ENCODE data around the gene CD40.
"Not testable (repeated sequence)": the region's sequence is repeated elsewhere in the genome, so short reads cannot be mapped to it uniquely, and the experiment has no call there.

The CD40 gene

DNA sequence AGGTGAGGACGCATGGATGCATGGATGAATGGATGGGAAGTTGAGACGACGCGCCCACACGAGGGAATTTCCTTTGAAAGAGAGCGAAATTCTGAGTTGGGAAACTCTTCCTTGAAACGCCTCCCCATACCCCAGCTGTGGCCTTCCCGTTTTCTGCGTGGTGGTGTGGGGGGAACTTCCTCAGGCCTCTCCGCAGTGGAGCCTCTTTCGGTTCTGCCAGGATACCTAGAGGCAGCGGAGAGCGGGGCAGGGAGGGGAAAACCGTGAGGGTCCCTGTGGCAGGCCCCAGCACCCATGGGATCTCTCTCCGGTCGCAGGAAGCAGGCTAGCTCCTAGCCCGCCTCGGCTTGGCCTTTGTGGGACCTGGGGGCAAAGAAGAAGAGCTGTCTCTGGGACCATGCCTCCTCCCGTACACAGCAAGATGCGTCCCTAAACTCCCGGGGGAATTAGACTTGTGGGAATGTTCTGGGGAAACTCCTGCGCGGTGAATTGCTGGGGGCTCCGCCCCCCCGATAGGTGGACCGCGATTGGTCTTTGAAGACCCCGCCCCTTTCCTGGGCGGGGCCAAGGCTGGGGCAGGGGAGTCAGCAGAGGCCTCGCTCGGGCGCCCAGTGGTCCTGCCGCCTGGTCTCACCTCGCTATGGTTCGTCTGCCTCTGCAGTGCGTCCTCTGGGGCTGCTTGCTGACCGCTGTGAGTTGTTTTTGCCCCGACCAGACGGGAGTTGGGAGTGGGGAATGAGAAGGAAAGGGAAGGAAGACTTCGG lies at the start of gene CD40:
CD40 (plus strand) TSS at position 611 of the 764 bp plus-strand sequence; CDS start at position 641, 30 bp downstream.
- DNase-seq, result peak; percentile 42 to 56 (median 48)

DNA sequence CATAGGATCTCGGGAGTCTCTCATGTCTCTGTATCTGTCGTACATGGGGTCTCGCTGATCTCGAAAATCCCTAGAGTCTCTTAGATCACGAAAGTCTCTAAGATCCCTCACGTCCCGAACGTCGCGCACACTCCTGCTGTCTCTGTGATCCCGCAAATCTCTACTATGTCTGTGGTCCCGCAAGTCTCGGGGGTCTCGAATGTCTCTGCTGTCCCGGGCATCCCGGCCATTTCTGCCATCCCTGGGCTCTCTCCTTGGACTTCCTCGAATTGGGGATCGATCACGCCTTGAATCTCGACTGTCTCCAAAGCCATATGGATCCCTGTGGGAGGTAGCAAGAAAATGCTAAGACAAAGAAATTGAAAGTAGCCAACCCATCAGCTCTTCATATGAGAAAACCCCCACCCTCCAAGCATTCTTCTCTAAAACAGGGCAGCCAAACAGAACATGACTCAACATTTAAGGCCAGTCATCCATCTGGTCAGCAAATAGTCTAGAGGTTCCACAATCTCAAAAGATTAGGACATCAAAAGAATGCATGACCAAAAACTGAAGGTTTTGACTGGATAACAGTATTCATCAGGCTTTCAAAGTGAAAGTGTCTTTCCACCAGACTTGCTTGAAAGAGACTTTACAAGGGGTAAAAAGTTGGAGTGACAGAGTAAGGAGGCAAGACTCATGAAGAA lies 47.8 kb upstream of the CD40 start:
- DNase-seq, result no peak

- no peak for DNase-seq
Observed at GRCh38 chr20:46071573-46071972, 46.5 kb upstream of the CD40 start.

- DNase-seq, result no peak
Observed at GRCh38 chr20:46073024-46073423, 45.1 kb upstream of the CD40 start.

DNA sequence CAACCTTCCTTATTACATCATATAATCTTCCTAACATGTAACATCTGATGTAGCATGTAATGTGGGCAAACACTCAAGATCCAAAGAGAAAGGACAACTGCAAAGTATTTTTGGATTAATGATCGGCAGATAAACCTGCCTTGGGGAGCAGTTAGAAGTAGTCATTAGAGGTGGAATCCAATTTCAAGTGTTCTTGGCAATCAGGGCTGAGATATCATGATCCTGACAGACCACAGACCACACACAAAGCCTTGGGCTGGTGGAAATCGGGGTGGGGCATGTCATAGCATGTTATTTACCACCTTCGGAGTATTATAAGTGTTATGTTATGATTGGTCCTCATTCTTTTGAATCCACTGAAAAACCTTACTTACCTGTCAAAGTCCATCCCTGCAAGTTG lies 44.7 kb upstream of the CD40 start:
- DNase-seq, result no peak

DNA sequence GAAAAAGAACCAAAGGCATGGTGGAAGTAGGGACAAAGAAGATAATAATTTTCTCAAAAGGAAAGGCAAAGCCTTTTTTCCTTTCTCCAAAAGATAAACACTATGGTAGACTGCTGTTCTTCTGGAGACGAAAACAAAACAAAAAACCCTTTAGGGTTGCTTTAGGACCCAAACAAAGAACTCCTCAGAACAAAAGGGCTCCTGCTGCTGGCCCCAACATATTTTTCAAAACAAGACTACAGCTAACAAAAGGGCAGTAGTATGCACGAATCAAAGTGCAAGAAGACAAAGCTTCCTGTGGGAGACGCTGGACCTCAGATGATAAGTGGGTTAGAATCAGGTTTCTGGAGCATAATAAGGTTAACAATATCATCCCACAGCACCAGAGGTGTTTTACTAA lies 44.1 kb upstream of the CD40 start:
- no peak for DNase-seq

GRCh38 chr20:46076806-46077205 lies 41.3 kb upstream of the CD40 start:
- DNase-seq, result no peak

DNA sequence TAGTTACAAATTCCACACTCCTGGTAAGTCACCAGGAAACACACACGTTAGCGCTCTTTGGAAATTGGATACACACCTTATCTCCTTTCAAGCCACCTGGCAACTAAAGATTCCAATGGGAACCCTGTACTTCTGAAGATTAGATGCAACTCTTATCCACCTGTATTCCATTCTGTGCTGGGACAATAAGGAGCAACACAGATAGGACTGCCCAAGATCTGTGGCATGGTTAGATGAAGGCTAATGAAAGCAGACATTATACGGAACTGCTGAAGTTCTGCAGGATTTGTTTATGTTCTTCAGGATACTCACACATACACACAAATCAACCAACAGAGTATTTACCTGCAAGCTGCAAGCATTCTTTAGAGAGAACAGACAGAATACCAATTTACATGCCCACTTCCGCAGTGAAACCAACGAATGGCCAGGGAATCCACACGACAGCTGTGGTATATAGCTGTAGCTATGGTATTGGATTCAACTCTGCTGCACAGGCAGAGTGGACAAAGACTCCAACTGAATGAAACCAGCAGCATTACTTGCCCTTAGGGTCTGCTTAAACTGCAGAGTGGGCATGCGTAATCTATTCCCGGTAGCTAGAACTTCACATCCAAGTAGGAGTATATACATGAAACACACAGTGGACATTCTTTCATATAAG lies 40.3 kb upstream of the CD40 start:
- no peak for DNase-seq

- DNase-seq, result no peak
Observed at GRCh38 chr20:46078954-46079353, 39.2 kb upstream of the CD40 start.

DNA sequence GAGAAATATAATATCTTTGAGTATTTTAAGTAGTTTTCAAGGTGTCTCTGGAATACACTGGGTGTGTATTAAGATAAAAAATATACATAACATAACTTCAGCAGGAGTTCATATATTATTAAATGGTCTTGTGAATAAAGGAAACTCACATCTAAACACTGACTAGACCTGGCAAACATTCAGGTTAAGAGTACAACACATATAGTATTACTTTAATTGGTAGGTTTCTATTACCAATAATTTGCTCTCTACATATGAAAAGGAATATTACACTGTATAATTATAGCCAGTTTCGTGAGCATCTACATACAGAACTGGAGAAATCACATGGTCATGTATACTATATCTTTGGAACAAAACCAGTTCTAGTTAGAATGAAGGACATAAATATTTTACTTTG lies 37.0 kb upstream of the CD40 start:
- no peak for DNase-seq

DNA sequence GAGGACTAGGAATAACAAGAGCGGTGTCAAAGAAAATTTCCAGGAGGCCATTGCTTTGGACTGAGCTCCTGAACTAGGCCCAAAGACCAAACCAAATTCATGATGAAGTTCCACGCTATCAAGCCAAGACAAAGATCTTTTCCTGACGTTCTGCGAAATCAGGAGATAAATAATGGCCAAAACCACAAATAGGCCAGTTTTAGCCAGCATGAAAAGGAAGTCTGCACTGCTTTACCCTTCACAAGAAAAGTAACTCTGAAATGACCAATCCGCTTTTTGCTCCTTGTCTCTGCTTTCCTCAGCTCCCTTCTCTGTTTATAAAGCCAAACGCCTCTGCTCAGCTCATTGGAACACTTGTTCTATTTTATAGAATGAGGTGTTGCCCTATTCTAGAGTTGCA lies 35.0 kb upstream of the CD40 start:
- no peak for DNase-seq

DNA sequence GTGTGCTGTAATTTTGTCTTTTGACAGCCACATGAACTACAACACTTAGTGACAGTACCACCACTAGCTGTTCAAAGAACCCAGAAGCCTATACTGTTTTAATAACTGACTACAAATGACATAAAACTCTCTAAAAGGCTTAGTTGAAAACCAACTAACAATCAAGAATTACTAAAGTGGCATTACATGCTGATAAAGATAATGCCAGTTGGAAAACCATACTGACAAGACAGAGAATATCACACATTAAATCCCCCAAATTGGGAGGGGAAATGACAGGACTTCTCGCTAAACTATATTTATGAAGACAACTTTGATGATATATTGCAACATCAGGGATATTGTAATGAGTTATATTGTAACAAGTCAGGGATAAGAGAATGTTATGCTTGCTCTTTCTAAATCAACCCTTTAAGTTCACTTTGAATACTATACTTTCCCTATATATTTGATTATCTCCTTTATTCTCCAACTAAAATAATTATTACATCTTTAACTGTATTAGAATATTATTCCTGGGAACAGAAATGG lies 34.5 kb upstream of the CD40 start:
- no peak for DNase-seq

- no peak for DNase-seq
Observed at GRCh38 chr20:46084805-46085178, 33.3 kb upstream of the CD40 start.

GRCh38 chr20:46085179-46085851 lies 32.8 kb upstream of the CD40 start:
- DNase-seq, result no peak

GRCh38 chr20:46087161-46087560 lies 31.0 kb upstream of the CD40 start:
- DNase-seq, result no peak

DNA sequence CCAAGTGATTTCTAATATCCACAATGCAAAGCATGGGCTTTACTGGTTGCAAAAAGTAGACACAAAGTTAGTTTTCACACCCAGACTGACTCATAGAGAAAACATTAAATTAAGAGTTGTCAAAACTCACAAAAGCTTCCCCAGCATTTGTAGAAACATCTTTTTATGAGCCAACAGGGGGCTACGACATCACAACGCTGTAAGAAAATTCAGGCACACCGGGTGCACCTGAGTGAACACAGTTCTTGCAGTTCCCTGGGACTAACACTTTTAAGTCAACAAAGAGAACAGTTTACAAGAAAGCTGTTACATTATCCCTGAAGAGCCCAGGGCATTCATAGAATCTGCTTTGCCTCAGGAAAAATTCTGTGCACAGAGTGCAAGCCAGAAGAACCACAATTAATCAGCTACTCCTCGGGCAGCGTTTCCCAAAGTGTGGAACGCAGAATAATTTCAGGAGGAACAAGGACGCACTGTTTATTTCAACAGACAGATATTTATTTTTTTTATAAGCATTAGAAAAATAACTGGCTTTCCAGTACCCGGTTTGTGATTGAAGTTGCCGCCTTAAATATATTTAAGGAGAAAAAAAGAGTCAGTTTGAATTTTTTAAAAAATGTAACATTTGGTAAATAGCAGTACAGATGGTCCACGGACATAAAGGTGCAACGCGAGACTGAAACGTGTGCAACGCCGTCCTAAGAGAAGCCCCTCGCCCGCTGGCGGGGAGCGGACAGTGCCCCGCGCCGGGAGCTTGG lies 29.5 kb upstream of the CD40 start:
- no peak for DNase-seq

GRCh38 chr20:46089167-46089416 lies 29.0 kb upstream of the CD40 start:
- peak in 1 of 4 experiments; percentile 46 for DNase-seq

GRCh38 chr20:46089417-46090388 lies 28.4 kb upstream of the CD40 start, which contains the start of gene NCOA5:
TSS of gene NCOA5 (minus strand) at chr20:46089962. CDS start at chr20:46079424, 10,538 bp downstream.
- peak; percentile 79 to 93 (median 87) for DNase-seq

GRCh38 chr20:46091622-46092535 lies 26.2 kb upstream of the CD40 start:
- not testable (repeated sequence) for DNase-seq

GRCh38 chr20:46093531-46093930 lies 24.6 kb upstream of the CD40 start:
- no peak for DNase-seq
